OCI-LY1 (cell line): Measurements from ENCODE around the gene PDHX.

ENCODE experiments used
- H2AFZ ChIP-seq: fragments of 200-600 bp; sonication (generic), shearing (Covaris generic); 2 replicates; pipeline ENCODE4 v1.6.0; 2014; ENCODE audit warnings: antibody characterized with exemption, mild to moderate bottlenecking, low read length
- H3F3A ChIP-seq: fragments of 200-600 bp; sonication (generic), shearing (Covaris generic); 2 replicates; pipeline ENCODE4 v1.6.0; 2014; ENCODE audit warnings: mild to moderate bottlenecking, antibody characterized with exemption, low read length, moderate library complexity; ENCODE audit not compliant: insufficient read depth
- H3K27ac ChIP-seq: fragments of 200-600 bp; sonication (generic); 2 replicates; pipeline ENCODE4 v1.5.1; 2014; ENCODE audit warnings: low read length, mixed run types, mild to moderate bottlenecking, low read depth; ENCODE audit not compliant: poor library complexity, severe bottlenecking
- H3K27me3 ChIP-seq: fragments of 200-600 bp; sonication (generic); 2 replicates; pipeline ENCODE4 v1.6.0; 2014; ENCODE audit warnings: antibody characterized with exemption, mild to moderate bottlenecking, low read length, moderate library complexity; ENCODE audit not compliant: insufficient read depth
- H3K36me3 ChIP-seq: fragments of 200-600 bp; sonication (generic); 2 replicates; pipeline ENCODE4 v1.6.1; 2014; ENCODE audit warnings: mild to moderate bottlenecking, antibody characterized with exemption, low read length, moderate library complexity, mixed read lengths; ENCODE audit not compliant: insufficient read depth
- H3K4me1 ChIP-seq: fragments of 200-600 bp; sonication (generic); 2 replicates; pipeline ENCODE4 v1.5.1; 2014; ENCODE audit warnings: mild to moderate bottlenecking, low read length, moderate library complexity; ENCODE audit not compliant: insufficient read depth, severe bottlenecking
- H3K4me2 ChIP-seq: fragments of 200-600 bp; sonication (generic), shearing (Covaris generic); 2 replicates; pipeline ENCODE4 v1.6.1; 2014; ENCODE audit warnings: low read length
- H3K4me3 ChIP-seq: fragments of 200-600 bp; sonication (generic); 2 replicates; pipeline ENCODE4 v1.5.1; 2014; ENCODE audit warnings: low read length, low read depth, mild to moderate bottlenecking, mixed read lengths; ENCODE audit not compliant: poor library complexity, severe bottlenecking
- H3K79me2 ChIP-seq: fragments of 200-600 bp; shearing (Covaris generic); 2 replicates; pipeline ENCODE4 v1.6.1; 2016; ENCODE audit warnings: mixed run types, low read length, mixed read lengths; ENCODE audit not compliant: insufficient read depth
- H3K9ac ChIP-seq: fragments of 200-600 bp; sonication (generic), shearing (Covaris generic); 2 replicates; pipeline ENCODE4 v1.6.1; 2014; ENCODE audit warnings: mild to moderate bottlenecking, low read length, mixed read lengths
- H3K9me2 ChIP-seq: fragments of 200-600 bp; sonication (generic), shearing (Covaris generic); 2 replicates; pipeline ENCODE4 v1.6.1; 2014; ENCODE audit warnings: low read depth, mild to moderate bottlenecking, low read length, mixed read lengths
- H3K9me3 ChIP-seq: fragments of 200-600 bp; shearing (Covaris generic); 2 replicates; pipeline ENCODE4 v1.6.1; 2014; ENCODE audit warnings: low read length, mixed read lengths
- H4K20me1 ChIP-seq: fragments of 200-600 bp; sonication (generic), shearing (Covaris generic); 2 replicates; pipeline ENCODE4 v1.6.0; 2016; ENCODE audit warnings: mild to moderate bottlenecking, low read length; ENCODE audit not compliant: insufficient read depth
- CTCF ChIP-seq: fragments of 200-600 bp; sonication (generic), shearing (Covaris generic); IDR thresholded peaks from 2 replicates; pipeline ENCODE4 v1.5.1; 2017; ENCODE audit warnings: mild to moderate bottlenecking, antibody characterized with exemption, low read length, moderate library complexity, mixed read lengths
- EZH2 ChIP-seq: fragments of 200-600 bp; sonication (generic), shearing (Covaris generic); IDR thresholded peaks from 2 replicates; pipeline ENCODE4 v1.8.0; 2017; ENCODE audit warnings: borderline replicate concordance, mixed run types, mild to moderate bottlenecking, antibody characterized with exemption, low read length, moderate library complexity, mixed read lengths

The PDHX gene

GRCh38 chr11:34936945-34937629 is 20.7 kb downstream of the PDHX start:
- no peak overlapping the region for H3K4me3 ChIP-seq
- H3F3A ChIP-seq, result no peaks in the 10 kb centered on the region
- H3K27me3 ChIP-seq, result no peaks in the 10 kb centered on the region
- no peaks in the 10 kb centered on the region for H3K9me3 ChIP-seq
- no peaks in the 10 kb centered on the region for H4K20me1 ChIP-seq
- H3K9me2 ChIP-seq, result no peaks in the 10 kb centered on the region
- peaks cover 17% of the 10 kb centered on the region for H3K36me3 ChIP-seq
- TF ChIP-seq EZH2 (no peak), CTCF (no peak)
- H3K9ac ChIP-seq, result no peak overlapping the region
- no peak overlapping the region for H2AFZ ChIP-seq
- no peaks in the 10 kb centered on the region for H3K79me2 ChIP-seq
- no peak overlapping the region for H3K4me2 ChIP-seq
- H3K4me1 ChIP-seq, result peaks cover 5% of the 10 kb centered on the region
- no peak overlapping the region for H3K27ac ChIP-seq

- TF ChIP-seq EZH2 (no peak), CTCF (no peak)
- Histone ChIP-seq H2AFZ (no peak overlapping the region), H3K9ac (no peak overlapping the region), H3K36me3 (peaks cover 5% of the 10 kb centered on the region; the same call in 1 of the 2 replicates), H3K9me3 (peaks cover 2% of the 10 kb centered on the region; the same call in 1 of the 2 replicates), H4K20me1 (no peaks in the 10 kb centered on the region), H3K27me3 (no peaks in the 10 kb centered on the region), H3K9me2 (no peaks in the 10 kb centered on the region), H3K79me2 (no peaks in the 10 kb centered on the region), H3K4me1 (peaks cover 5% of the 10 kb centered on the region), H3K27ac (no peak overlapping the region), H3K4me3 (no peak overlapping the region), H3F3A (no peaks in the 10 kb centered on the region), H3K4me2 (no peak overlapping the region)
Measured at GRCh38 chr11:34938611-34939010, 22.2 kb downstream of the PDHX start.

GRCh38 chr11:34940026-34940677 is 23.7 kb downstream of the PDHX start:
- Histone ChIP-seq H3K9me2 (no peaks in the 10 kb centered on the region), H3F3A (no peaks in the 10 kb centered on the region), H3K9me3 (peaks cover 5% of the 10 kb centered on the region; the same call in 1 of the 2 replicates), H3K79me2 (no peaks in the 10 kb centered on the region), H3K4me3 (no peak overlapping the region), H3K4me1 (peaks cover 5% of the 10 kb centered on the region), H3K4me2 (no peak overlapping the region), H2AFZ (no peak overlapping the region), H3K9ac (no peak overlapping the region), H3K27me3 (no peaks in the 10 kb centered on the region), H4K20me1 (no peaks in the 10 kb centered on the region), H3K27ac (no peak overlapping the region), H3K36me3 (peaks cover 5% of the 10 kb centered on the region; the same call in 1 of the 2 replicates)
- TF ChIP-seq EZH2 (no peak), CTCF (peak; percentile 6; the same call in 1 of the 2 replicates)
